Stomach (tissue), 9 donors: ENCODE measurements around the gene PDLIM7. TPM values are rescaled to one million over a fixed set of nuclear protein-coding genes. Genes with fewer than 3 reads are reported as not detected.

Source experiments
- DNase-seq, 2 donors: peaks; one replicate each; pipeline versions ENCODE4 v3.0.0 to v3.0.0-alpha.2; 2013 to 2019
- H3K27ac ChIP-seq, 5 donors: fragments of 200-600 bp in 4 of 5; sonication (generic) in 4 of 5; one replicate each; pipeline ENCODE4 v1.5.1; 2013 to 2019; ENCODE audit warnings: mild to moderate bottlenecking in 1 of 5, moderate library complexity in 1 of 5
- H3K27me3 ChIP-seq, 3 donors: fragments of 200-600 bp; sonication (generic); one replicate each; pipeline ENCODE4 v1.5.1; 2017 to 2019; ENCODE audit warnings: mixed run types in 1 of 3
- H3K36me3 ChIP-seq, 4 donors: fragments of 200-600 bp; sonication (generic); 1 replicate in 3 of 4; 2 replicates in 1 of 4; pipeline ENCODE4 v1.5.1; 2016 to 2019
- H3K4me1 ChIP-seq, 4 donors: fragments of 200-600 bp; sonication (generic); one replicate each; pipeline ENCODE4 v1.5.1; 2016 to 2019
- H3K4me3 ChIP-seq, 4 donors: fragments of 200-600 bp; sonication (generic) in 3 of 4; one replicate each; pipeline ENCODE4 v1.5.1; 2016 to 2019; ENCODE audit warnings: mild to moderate bottlenecking in 1 of 4
- H3K9me3 ChIP-seq, 4 donors: fragments of 200-600 bp; sonication (generic); one replicate each; pipeline ENCODE4 v1.5.1; 2016 to 2019
- EP300 ChIP-seq: sonication (generic); formaldehyde crosslinking; IDR thresholded peaks from one replicate; pipeline ENCODE4 v1.6.1; 2017; ENCODE audit warnings: antibody characterized with exemption
- POLR2A ChIP-seq, 4 donors: fragments of 450-650 bp; IDR thresholded peaks; one replicate each; pipeline ENCODE4 v1.6.1; 2016; ENCODE audit warnings: antibody characterized with exemption in 4 of 4, control low read depth in 2 of 4, mild to moderate bottlenecking in 1 of 4, moderate library complexity in 1 of 4
- POLR2AphosphoS5 ChIP-seq, 3 donors: sonication (generic); formaldehyde crosslinking; IDR thresholded peaks; one replicate each; pipeline ENCODE4 v1.6.1; 2016; ENCODE audit warnings: antibody characterized with exemption in 3 of 3
- WGBS, 5 donors: extraction: QIAGEN DNeasy Blood & Tissue Kit in 3 of 5; methylation state at CpG; one replicate each; pipeline versions ENCODE4 v1.1.5 to v1.1.7; 2013 to 2018; 5-methylcytosine and 5-hydroxymethylcytosine counted together
- intact Hi-C: fragments of 100-400 bp; cut with DNase I; formaldehyde crosslinking; loops from one replicate; pipeline ENCODE4 v1.15.1; 2023; ENCODE audit warnings: low total_unique reads
- polyA plus RNA-seq, 3 donors: library from polyadenylated mRNA; stranded (reverse); fragments of 200-250 nt; gene quantifications; one replicate each; pipeline ENCODE4 v1.2.3, GENCODE V29; 2013
- total RNA-seq, 5 donors: library from RNA; depleted of rRNA; stranded (reverse); fragments of >200 nt; gene quantifications; one replicate each; pipeline versions ENCODE4 v1.1.0 to v1.2.3, GENCODE V29; 2014 to 2016
- TF ChIP-seq, protein P1 (sequence below), 7 experiments: fragments of 450-650 bp in 4 of 7; fragments of 200-600 bp in 3 of 7; sonication (generic) in 3 of 7; IDR thresholded peaks; one replicate each; pipeline ENCODE4 v1.5.1; 2016 to 2019; ENCODE audit warnings: antibody characterized with exemption in 7 of 7, control low read depth in 2 of 7, mild to moderate bottlenecking in 1 of 7
- donor health status: healthy with polysubstance abuse.
- donor health status: Bipolar disorder and iron deficiency.
- donor health status: healthy.

Gene PDLIM7
- total and polyA plus RNA-seq, 8 donors, result 14.6 to 142 (median 86.8) TPM

DNA sequence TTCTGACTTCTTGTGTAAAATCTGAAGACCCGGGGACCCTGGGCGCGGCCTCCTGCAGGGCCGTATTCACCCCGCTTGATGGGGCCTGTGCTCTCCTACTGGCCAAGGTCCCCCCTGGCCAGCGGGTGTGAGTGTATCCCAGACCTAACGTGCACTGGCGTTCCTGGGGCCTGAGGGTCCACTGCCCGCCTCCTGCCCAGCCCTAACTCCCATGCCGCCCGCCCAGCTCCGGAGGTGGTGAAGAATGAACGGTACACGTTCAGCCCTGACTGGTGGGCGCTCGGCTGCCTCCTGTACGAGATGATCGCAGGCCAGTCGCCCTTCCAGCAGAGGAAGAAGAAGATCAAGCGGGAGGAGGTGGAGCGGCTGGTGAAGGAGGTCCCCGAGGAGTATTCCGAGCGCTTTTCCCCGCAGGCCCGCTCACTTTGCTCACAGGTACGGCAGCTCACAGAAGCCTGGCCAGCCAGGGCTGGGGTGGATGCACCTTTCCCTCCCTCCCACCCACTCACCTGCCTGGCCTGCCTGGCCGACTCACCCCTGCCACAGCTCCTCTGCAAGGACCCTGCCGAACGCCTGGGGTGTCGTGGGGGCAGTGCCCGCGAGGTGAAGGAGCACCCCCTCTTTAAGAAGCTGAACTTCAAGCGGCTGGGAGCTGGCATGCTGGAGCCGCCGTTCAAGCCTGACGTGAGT lies 61.4 kb downstream of the PDLIM7 start:
- 94 to 98% (median 96%) methylated on average over 36 to 37 of the region's 37 CpGs for WGBS, 5 donors
- TF ChIP-seq POLR2A (IDR thresholded peaks at IDR 0.05), result no peak
- TF ChIP-seq, protein P1, sequence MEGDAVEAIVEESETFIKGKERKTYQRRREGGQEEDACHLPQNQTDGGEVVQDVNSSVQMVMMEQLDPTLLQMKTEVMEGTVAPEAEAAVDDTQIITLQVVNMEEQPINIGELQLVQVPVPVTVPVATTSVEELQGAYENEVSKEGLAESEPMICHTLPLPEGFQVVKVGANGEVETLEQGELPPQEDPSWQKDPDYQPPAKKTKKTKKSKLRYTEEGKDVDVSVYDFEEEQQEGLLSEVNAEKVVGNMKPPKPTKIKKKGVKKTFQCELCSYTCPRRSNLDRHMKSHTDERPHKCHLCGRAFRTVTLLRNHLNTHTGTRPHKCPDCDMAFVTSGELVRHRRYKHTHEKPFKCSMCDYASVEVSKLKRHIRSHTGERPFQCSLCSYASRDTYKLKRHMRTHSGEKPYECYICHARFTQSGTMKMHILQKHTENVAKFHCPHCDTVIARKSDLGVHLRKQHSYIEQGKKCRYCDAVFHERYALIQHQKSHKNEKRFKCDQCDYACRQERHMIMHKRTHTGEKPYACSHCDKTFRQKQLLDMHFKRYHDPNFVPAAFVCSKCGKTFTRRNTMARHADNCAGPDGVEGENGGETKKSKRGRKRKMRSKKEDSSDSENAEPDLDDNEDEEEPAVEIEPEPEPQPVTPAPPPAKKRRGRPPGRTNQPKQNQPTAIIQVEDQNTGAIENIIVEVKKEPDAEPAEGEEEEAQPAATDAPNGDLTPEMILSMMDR (IDR thresholded peaks at IDR 0.05), result no peak
- TF ChIP-seq EP300, result no peak
- no peak for TF ChIP-seq POLR2AphosphoS5 (IDR thresholded peaks at IDR 0.05)

DNA sequence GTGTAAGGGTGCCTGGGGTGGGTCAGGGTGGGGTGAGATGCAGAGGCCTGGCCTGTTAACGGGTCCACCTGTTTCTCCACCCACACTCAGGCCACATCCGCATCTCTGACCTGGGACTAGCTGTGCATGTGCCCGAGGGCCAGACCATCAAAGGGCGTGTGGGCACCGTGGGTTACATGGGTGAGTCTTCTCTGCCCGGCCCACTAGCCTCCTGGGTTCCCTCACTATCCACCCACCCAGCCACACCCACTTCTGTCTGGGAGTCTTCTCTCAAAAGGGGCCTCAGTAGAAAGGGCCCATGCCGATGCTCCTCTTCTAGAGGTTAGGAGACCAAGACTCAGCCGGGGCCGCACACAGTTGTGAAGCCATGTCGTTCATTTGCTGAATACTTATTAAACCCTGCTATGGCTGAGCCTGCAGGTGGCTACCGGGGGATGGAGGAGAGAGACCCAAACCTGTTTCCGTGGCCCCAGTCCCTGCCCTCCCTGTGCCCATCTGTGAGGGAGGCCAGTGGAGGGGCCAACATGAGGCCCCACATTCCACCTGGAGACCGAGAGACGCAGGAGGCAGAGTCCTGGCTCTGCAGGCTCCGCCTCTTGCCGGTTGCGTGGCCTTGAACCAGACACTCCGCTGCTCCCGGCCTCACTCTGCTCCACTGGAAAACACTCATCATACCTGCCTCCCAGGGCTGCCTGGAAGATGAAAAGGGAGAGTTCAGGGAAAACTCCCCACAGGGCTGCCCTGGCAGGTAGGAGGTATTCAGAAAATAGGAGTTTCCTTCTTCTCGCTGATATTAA lies 62.3 kb downstream of the PDLIM7 start:
- WGBS, 5 donors, result 90 to 95% (median 91%) methylated on average over 18 to 20 of the region's 20 CpGs
- Histone ChIP-seq H3K27me3 (no peaks in the 10 kb centered on the region), H3K27ac (no peak overlapping the region), H3K4me1 (peaks cover 0 to 37% (median 24%) of the 10 kb centered on the region in 4 donors), H3K4me3 (no peak overlapping the region), H3K36me3 (peaks cover 57 to 100% (median 98%) of the 10 kb centered on the region in 4 donors), H3K9me3 (no peaks in the 10 kb centered on the region)
- intact Hi-C loops, result no loop called here
- TF ChIP-seq POLR2A (IDR thresholded peaks at IDR 0.05) (no peak), POLR2AphosphoS5 (IDR thresholded peaks at IDR 0.05) (no peak), EP300 (no peak)
- TF ChIP-seq, protein P1 (IDR thresholded peaks at IDR 0.05), result no peak
- DNase-seq, result no peak

More for the DNA sequence above, 61.4 kb downstream of the PDLIM7 start:
- intact Hi-C loops, result no loop called here
- H3K27me3 ChIP-seq, result no peaks in the 10 kb centered on the region
- no peak overlapping the region for H3K4me3 ChIP-seq
- peaks cover 0 to 28% (median 18%) of the 10 kb centered on the region in 4 donors for H3K4me1 ChIP-seq
- H3K9me3 ChIP-seq, result no peaks in the 10 kb centered on the region
- H3K27ac ChIP-seq, result no peak overlapping the region
- DNase-seq, result no peak
- peaks cover 61 to 100% (median 98%) of the 10 kb centered on the region in 4 donors for H3K36me3 ChIP-seq

DNA sequence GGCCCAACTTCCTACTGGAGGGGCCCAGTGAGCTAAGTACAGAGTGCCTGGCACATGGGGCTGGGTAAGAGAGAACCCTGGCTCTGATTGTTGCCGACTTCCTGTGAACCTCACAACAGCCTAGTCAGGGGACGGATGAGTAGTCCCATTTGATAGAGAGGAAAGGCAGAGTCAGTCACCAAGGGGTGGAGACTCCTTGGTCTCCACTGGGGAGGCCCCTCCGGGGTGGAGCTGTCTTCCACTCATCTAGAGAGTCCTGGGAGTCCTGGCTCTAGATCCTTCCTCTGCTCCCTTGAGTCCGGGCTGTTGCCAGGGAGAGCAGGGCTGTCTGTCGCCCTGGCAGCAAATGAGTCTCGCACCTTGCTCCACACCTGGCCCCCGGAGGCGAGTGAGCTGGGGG lies 63.0 kb downstream of the PDLIM7 start:
- H3K36me3 ChIP-seq, result peaks cover 57 to 97% (median 93%) of the 10 kb centered on the region in 4 donors
- intact Hi-C loops, result no loop called here
- peaks cover 0 to 44% (median 29%) of the 10 kb centered on the region in 4 donors for H3K4me1 ChIP-seq
- H3K4me3 ChIP-seq, result no peak overlapping the region
- WGBS, 5 donors, result 89 to 93% (median 92%) methylated on average over 5 to 8 of the region's 8 CpGs
- no peak for DNase-seq
- no peak overlapping the region for H3K27ac ChIP-seq
- H3K9me3 ChIP-seq, result no peaks in the 10 kb centered on the region
- TF ChIP-seq POLR2AphosphoS5 (IDR thresholded peaks at IDR 0.05) (no peak), EP300 (no peak), POLR2A (IDR thresholded peaks at IDR 0.05) (no peak)
- TF ChIP-seq, protein P1 (IDR thresholded peaks at IDR 0.05), result no peak
- no peaks in the 10 kb centered on the region for H3K27me3 ChIP-seq

DNA sequence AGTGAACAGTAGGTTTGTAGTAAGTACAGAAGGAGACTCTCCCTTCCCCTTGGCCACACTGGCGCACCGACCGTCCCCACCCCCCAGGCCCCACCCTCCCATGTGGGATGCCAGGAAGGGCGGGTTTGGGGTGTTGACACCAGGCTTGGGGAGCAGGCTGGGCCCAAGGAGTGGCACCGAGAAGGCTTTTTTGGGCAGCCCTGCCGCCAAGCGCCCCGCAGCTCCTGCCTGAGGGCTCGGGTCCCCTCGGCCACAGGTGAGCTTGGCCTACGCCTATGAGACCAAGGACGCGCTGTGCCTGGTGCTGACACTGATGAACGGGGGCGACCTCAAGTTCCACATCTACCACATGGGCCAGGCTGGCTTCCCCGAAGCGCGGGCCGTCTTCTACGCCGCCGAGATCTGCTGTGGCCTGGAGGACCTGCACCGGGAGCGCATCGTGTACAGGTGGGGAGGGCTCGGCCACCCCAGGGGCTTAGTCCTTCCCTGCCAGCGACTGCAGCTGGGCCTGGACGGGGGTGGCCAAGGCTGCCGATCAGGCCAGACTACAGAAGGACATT lies 63.7 kb downstream of the PDLIM7 start:
- intact Hi-C loops, result no loop called here
- WGBS, 5 donors, result 91 to 96% (median 93%) methylated on average over 15 to 29 of the region's 29 CpGs
- TF ChIP-seq POLR2A (IDR thresholded peaks at IDR 0.05) (no peak), EP300 (no peak), POLR2AphosphoS5 (IDR thresholded peaks at IDR 0.05) (no peak)
- TF ChIP-seq, protein P1 (IDR thresholded peaks at IDR 0.05), result no peak
- Histone ChIP-seq H3K27me3 (no peaks in the 10 kb centered on the region), H3K27ac (no peak overlapping the region), H3K4me3 (no peak overlapping the region), H3K36me3 (peaks cover 57 to 90% (median 86%) of the 10 kb centered on the region in 4 donors), H3K4me1 (peaks cover under 1 to 51% (median 36%) of the 10 kb centered on the region in 4 donors), H3K9me3 (no peaks in the 10 kb centered on the region)
- no peak for DNase-seq
